Loucy (cell line): ENCODE results near the gene PTCHD1.

Source experiments
- CTCF ChIP-seq: fragments of 200-600 bp; sonication (generic); conservative IDR thresholded peaks from 2 replicates; pipeline ENCODE4 v1.5.1; 2014; ENCODE audit warnings: mild to moderate bottlenecking, antibody characterized with exemption, low read length
- EZH2phosphoT487 ChIP-seq: fragments of 200-600 bp; IDR thresholded peaks from 2 replicates; pipeline ENCODE4 v1.6.1; 2018; ENCODE audit warnings: antibody characterized with exemption, mild to moderate bottlenecking, moderate library complexity, borderline replicate concordance

GRCh38 chrX:23435575-23435974 is 100.9 kb downstream of the PTCHD1 start:
- TF ChIP-seq CTCF: no peak
- no peak for TF ChIP-seq EZH2phosphoT487
